ENCODE data around the gene PTPRM.

PTPRM gene

DNA sequence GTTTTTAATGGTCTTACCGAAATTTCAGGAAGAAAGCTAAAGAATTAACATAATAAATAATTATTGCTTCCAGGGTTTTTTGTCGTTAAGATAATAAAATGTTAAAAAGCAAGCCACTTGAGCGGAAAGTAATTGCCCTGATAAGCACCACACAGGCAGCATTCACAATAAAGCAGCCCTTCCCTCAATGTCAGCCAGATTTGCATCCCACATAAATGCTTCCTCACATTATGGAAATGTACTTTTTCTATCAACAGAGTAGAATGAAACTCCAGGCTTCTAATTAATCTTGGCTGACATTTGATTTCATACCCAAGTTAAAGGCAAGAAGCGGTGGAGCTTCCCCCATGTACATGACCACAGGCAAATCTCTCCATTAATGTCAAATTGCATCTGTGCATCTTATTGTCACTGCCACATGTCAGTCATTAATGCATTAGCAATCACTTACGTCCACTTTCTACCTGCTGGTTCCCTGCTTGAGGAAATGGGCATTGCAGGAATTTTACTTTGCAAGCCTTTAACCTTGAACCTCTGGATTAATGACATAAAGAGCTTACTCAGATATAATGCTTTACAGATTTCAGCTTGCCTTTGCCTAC, 26.2 kb downstream of the PTPRM start:
- no peak for TF ChIP-seq EZH2phosphoT487 (IDR thresholded peaks at IDR 0.05; ENCODE audit: borderline replicate concordance)
- TF ChIP-seq, protein P1, sequence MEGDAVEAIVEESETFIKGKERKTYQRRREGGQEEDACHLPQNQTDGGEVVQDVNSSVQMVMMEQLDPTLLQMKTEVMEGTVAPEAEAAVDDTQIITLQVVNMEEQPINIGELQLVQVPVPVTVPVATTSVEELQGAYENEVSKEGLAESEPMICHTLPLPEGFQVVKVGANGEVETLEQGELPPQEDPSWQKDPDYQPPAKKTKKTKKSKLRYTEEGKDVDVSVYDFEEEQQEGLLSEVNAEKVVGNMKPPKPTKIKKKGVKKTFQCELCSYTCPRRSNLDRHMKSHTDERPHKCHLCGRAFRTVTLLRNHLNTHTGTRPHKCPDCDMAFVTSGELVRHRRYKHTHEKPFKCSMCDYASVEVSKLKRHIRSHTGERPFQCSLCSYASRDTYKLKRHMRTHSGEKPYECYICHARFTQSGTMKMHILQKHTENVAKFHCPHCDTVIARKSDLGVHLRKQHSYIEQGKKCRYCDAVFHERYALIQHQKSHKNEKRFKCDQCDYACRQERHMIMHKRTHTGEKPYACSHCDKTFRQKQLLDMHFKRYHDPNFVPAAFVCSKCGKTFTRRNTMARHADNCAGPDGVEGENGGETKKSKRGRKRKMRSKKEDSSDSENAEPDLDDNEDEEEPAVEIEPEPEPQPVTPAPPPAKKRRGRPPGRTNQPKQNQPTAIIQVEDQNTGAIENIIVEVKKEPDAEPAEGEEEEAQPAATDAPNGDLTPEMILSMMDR (conservative IDR thresholded peaks at IDR 0.05; ENCODE audit: low read length), result no peak
- no peaks in the 10 kb centered on the region for H3K9me2 ChIP-seq (replicated peaks; ENCODE audit: low read depth, low read length)
- no peak overlapping the region for H3K4me3 ChIP-seq (ENCODE audit: low read length, poor library complexity, severe bottlenecking)
- no peaks in the 10 kb centered on the region for H3K9me3 ChIP-seq (ENCODE audit: insufficient read depth, low read depth, low read length)
- H3K4me1 ChIP-seq (ENCODE audit: insufficient read depth, low read length, poor library complexity, severe bottlenecking), result peaks cover 5% of the 10 kb centered on the region
- no peaks in the 10 kb centered on the region for H4K20me1 ChIP-seq (ENCODE audit: insufficient read depth, low read length, poor library complexity, severe bottlenecking)
- H3K79me2 ChIP-seq (ENCODE audit: insufficient read depth, low read length), result peaks cover 3% of the 10 kb centered on the region; the same call in 1 of the 2 replicates
- H2AFZ ChIP-seq (ENCODE audit: low read length), result no peak overlapping the region
- H3K36me3 ChIP-seq (ENCODE audit: insufficient read depth, low read length), result no peaks in the 10 kb centered on the region
- H3K4me2 ChIP-seq (ENCODE audit: low read depth, low read length, poor library complexity, severe bottlenecking), result no peak overlapping the region
- no peaks in the 10 kb centered on the region for H3K27me3 ChIP-seq (ENCODE audit: insufficient read depth, low read length, poor library complexity, severe bottlenecking)
- H3F3A ChIP-seq (ENCODE audit: low read depth), result no peaks in the 10 kb centered on the region
- no peak overlapping the region for H3K9ac ChIP-seq (ENCODE audit: low read depth, low read length, poor library complexity, severe bottlenecking)

- Histone ChIP-seq H3K4me3 (ENCODE audit: low read length, poor library complexity, severe bottlenecking) (no peak overlapping the region), H3F3A (ENCODE audit: low read depth) (no peaks in the 10 kb centered on the region), H3K36me3 (ENCODE audit: insufficient read depth, low read length) (no peaks in the 10 kb centered on the region), H3K9me2 (replicated peaks; ENCODE audit: low read depth, low read length) (no peaks in the 10 kb centered on the region), H3K79me2 (ENCODE audit: insufficient read depth, low read length) (peaks cover 3% of the 10 kb centered on the region; the same call in 1 of the 2 replicates), H3K27me3 (ENCODE audit: insufficient read depth, low read length, poor library complexity, severe bottlenecking) (no peaks in the 10 kb centered on the region), H3K4me2 (ENCODE audit: low read depth, low read length, poor library complexity, severe bottlenecking) (no peak overlapping the region), H3K9ac (ENCODE audit: low read depth, low read length, poor library complexity, severe bottlenecking) (no peak overlapping the region), H4K20me1 (ENCODE audit: insufficient read depth, low read length, poor library complexity, severe bottlenecking) (no peaks in the 10 kb centered on the region), H3K4me1 (ENCODE audit: insufficient read depth, low read length, poor library complexity, severe bottlenecking) (peaks cover 20% of the 10 kb centered on the region), H3K9me3 (ENCODE audit: insufficient read depth, low read depth, low read length) (no peaks in the 10 kb centered on the region; the same call in 1 of the 2 replicates), H2AFZ (ENCODE audit: low read length) (no peak overlapping the region)
- TF ChIP-seq EZH2phosphoT487 (IDR thresholded peaks at IDR 0.05; ENCODE audit: borderline replicate concordance), result no peak
- TF ChIP-seq, protein P1 (conservative IDR thresholded peaks at IDR 0.05; ENCODE audit: low read length), result no peak
Measured at GRCh38 chr18:7596147-7596546, 29.0 kb downstream of the PTPRM start.

GRCh38 chr18:7597500-7597899, 30.4 kb downstream of the PTPRM start:
- Histone ChIP-seq H3K36me3 (ENCODE audit: insufficient read depth, low read length) (no peaks in the 10 kb centered on the region), H3K9ac (ENCODE audit: low read depth, low read length, poor library complexity, severe bottlenecking) (no peak overlapping the region), H3K4me1 (ENCODE audit: insufficient read depth, low read length, poor library complexity, severe bottlenecking) (peaks cover 33% of the 10 kb centered on the region), H3F3A (ENCODE audit: low read depth) (no peaks in the 10 kb centered on the region), H3K79me2 (ENCODE audit: insufficient read depth, low read length) (peaks cover 3% of the 10 kb centered on the region; the same call in 1 of the 2 replicates), H3K9me3 (ENCODE audit: insufficient read depth, low read depth, low read length) (no peaks in the 10 kb centered on the region; the same call in 1 of the 2 replicates), H4K20me1 (ENCODE audit: insufficient read depth, low read length, poor library complexity, severe bottlenecking) (no peaks in the 10 kb centered on the region), H3K4me2 (ENCODE audit: low read depth, low read length, poor library complexity, severe bottlenecking) (no peak overlapping the region), H3K27me3 (ENCODE audit: insufficient read depth, low read length, poor library complexity, severe bottlenecking) (no peaks in the 10 kb centered on the region), H3K4me3 (ENCODE audit: low read length, poor library complexity, severe bottlenecking) (no peak overlapping the region), H3K9me2 (replicated peaks; ENCODE audit: low read depth, low read length) (no peaks in the 10 kb centered on the region), H2AFZ (ENCODE audit: low read length) (no peak overlapping the region)
- TF ChIP-seq, protein P1 (conservative IDR thresholded peaks at IDR 0.05; ENCODE audit: low read length), result no peak
- no peak for TF ChIP-seq EZH2phosphoT487 (IDR thresholded peaks at IDR 0.05; ENCODE audit: borderline replicate concordance)

Measured in Loucy (cell line).